OCI-LY1 (cell line): Measurements from ENCODE around the gene ZCCHC14.

Experiments used
- EZH2 ChIP-seq: fragments of 200-600 bp; sonication (generic), shearing (Covaris generic); IDR thresholded peaks from 2 replicates; pipeline ENCODE4 v1.8.0; 2017; ENCODE audit warnings: borderline replicate concordance, mixed run types, mild to moderate bottlenecking, antibody characterized with exemption, low read length, moderate library complexity, mixed read lengths
- TF ChIP-seq, protein P1 (sequence below): fragments of 200-600 bp; sonication (generic), shearing (Covaris generic); IDR thresholded peaks from 2 replicates; pipeline ENCODE4 v1.5.1; 2017; ENCODE audit warnings: mild to moderate bottlenecking, antibody characterized with exemption, low read length, moderate library complexity, mixed read lengths

DNA sequence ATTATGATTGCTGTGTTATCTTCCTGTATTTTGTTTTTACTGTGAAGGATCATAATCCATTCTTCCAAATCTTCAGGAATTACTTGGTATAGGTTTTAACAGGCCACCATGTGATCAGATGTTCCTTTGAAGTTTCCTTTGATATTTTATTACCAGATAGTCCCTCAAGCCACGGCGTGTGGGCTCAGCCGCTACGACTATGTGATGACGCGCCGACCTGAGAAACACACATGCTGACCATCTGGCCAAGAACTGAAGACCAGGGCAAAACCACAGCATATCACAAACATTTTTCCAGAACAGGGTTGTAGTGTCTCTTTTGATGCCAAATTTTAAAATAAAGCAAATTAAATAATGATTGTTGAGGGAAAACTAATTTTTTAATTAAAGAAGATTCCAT lies 47.3 kb downstream of the ZCCHC14 start:
- TF ChIP-seq, protein P1, sequence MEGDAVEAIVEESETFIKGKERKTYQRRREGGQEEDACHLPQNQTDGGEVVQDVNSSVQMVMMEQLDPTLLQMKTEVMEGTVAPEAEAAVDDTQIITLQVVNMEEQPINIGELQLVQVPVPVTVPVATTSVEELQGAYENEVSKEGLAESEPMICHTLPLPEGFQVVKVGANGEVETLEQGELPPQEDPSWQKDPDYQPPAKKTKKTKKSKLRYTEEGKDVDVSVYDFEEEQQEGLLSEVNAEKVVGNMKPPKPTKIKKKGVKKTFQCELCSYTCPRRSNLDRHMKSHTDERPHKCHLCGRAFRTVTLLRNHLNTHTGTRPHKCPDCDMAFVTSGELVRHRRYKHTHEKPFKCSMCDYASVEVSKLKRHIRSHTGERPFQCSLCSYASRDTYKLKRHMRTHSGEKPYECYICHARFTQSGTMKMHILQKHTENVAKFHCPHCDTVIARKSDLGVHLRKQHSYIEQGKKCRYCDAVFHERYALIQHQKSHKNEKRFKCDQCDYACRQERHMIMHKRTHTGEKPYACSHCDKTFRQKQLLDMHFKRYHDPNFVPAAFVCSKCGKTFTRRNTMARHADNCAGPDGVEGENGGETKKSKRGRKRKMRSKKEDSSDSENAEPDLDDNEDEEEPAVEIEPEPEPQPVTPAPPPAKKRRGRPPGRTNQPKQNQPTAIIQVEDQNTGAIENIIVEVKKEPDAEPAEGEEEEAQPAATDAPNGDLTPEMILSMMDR: no peak
- TF ChIP-seq EZH2: no peak
